ENCODE data around the gene ARMC7.

- no peak for TF ChIP-seq CTCF (optimal IDR thresholded peaks at IDR 0.05 in 1 of 3, IDR thresholded peaks at IDR 0.05 in 1 of 3, conservative IDR thresholded peaks at IDR 0.05 in 1 of 3; ENCODE audit: extremely low read depth in 1 of 3, insufficient read depth in 2 of 3, low read length in 3 of 3)
- TF ChIP-seq EZH2 (IDR thresholded peaks at IDR 0.05; ENCODE audit: low read length), result no peak
These were observed 743 bp upstream of the ARMC7 start for GRCh38 chr17:75109046-75109406.
